ENCODE measurements around the gene NDUFS7.
"Not testable (repeated sequence)": the region's sequence is repeated elsewhere in the genome, so short reads cannot be mapped to it uniquely, and the experiment has no call there.

Gene NDUFS7

GRCh38 chr19:1434040-1434366, 50.3 kb downstream of the NDUFS7 start:
- no peak for DNase-seq

- DNase-seq = no peak
These were observed 50.9 kb downstream of the NDUFS7 start for GRCh38 chr19:1434577-1435060.

DNA sequence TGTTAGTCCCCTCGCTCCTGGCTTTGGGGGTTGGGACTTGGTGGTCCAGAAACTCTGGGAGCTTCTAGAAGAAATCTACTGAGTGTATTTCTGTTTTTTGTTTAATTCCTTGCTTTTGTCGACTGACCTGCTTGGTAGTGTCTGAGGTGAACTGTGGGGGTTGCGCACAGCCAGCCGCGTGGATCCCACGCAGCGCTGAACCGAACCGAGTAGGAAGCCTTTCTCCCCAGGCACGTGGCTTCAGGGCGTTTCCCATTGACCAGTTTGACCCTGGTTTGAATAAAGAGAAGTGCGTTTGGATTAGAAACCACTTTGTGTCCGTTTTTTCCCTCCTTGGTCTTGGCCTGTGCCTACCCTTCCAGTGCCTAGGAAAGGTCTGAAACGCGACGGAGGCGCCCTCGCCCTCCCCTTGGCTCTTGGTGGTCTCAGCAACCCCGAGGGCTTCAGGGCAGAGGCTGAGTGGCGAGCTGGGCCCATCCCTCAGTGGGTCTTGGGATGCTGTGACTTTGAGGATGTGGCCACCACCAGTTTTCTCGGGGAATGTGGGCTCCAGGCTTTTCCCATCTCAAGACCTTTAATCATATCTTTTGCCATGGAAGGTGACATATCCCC, 51.8 kb downstream of the NDUFS7 start:
- DNase-seq = peak; percentile 27 to 28

GRCh38 chr19:1437609-1438008, 53.9 kb downstream of the NDUFS7 start:
- no peak for DNase-seq

- peak; percentile 95 to 97 for DNase-seq
These were observed 54.6 kb downstream of the NDUFS7 start, which contains the start of gene RPS15 for GRCh38 chr19:1438035-1438932. TSS of gene RPS15 (plus strand) at chr19:1438396. CDS start at chr19:1438426, 30 bp downstream.

DNA sequence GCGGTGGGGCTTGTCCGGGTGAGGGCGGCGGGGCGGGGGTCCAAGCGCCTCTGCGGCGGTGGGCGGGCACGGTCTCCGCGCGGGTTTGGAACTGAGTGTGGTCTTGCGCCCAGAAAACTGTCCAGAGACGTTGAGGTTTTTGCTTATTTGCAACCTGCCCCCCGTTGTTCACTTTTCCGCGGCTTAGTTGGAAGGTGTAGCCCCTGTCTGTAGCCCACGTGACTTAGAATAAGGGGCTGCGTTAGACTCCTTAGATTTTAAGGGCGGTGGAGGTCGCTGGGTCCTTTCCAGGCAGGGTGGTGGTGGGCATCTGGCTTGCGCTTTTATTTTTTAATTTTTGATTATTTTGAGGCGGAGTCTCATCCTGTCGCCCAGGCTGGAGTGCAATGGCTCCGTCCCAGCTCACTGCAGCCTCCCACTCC, 55.2 kb downstream of the NDUFS7 start:
- no peak for DNase-seq

- not testable (repeated sequence) for DNase-seq
These were observed 56.1 kb downstream of the NDUFS7 start for GRCh38 chr19:1439525-1440417.

DNA sequence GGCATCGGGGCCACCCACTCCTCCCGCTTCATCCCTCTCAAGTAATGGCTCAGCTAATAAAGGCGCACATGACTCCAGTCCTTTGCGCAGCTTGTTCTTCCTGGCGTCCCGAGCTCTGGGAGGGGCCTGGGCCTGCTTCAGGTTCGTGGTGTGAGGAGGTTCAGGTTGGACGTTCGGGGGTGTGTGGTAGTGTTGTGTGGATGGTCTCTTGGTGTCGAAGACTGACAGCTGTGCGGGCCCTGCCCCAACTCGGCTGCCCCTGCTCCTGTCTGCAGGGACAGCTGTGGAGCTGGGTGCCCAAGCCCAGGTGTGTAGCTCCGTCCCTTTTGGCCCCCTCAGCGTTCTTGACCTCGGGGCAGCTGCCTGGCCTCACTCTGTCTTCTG, 56.7 kb downstream of the NDUFS7 start:
- no peak for DNase-seq

- DNase-seq = no peak
These were observed 57.3 kb downstream of the NDUFS7 start for GRCh38 chr19:1441022-1441426.

DNA sequence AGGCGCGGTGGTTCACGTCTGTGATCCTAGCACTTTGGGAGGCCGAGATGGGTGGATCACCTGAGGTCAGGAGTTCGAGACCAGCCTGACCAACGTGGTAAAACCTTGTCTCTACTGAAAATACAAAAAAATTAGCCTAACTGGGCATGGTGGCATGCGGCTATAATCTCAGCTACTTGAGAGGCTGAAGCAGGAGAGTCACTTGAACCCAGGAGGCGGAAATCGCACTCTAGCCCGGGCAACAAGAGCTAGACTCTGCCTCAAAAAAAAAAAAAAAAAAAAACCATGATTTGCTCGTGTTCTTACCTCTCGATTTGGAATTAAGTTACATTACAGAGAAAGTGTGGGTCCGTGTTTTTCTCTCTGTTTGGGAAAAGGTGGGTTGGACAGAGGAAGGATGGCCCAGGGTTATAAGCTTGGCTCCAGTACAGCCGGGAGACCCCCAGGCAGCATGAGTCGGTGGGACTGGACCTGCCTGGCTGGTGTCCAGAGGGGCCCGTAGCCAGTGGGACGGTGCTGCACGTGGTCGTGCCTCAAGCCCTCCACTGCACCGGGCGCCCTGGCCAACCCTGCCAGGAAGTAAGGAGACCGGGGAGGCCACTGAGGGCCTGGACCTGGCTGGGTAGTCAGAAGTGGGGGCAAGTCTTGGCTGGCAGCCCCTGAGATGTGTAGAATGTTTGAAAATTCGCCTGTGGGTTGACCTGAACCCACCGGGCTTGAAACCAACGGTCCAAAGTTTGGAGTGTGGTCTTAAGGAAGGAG, 58.2 kb downstream of the NDUFS7 start:
- no peak for DNase-seq
